Measurements from ENCODE around the gene SKOR2.

The SKOR2 gene

DNA sequence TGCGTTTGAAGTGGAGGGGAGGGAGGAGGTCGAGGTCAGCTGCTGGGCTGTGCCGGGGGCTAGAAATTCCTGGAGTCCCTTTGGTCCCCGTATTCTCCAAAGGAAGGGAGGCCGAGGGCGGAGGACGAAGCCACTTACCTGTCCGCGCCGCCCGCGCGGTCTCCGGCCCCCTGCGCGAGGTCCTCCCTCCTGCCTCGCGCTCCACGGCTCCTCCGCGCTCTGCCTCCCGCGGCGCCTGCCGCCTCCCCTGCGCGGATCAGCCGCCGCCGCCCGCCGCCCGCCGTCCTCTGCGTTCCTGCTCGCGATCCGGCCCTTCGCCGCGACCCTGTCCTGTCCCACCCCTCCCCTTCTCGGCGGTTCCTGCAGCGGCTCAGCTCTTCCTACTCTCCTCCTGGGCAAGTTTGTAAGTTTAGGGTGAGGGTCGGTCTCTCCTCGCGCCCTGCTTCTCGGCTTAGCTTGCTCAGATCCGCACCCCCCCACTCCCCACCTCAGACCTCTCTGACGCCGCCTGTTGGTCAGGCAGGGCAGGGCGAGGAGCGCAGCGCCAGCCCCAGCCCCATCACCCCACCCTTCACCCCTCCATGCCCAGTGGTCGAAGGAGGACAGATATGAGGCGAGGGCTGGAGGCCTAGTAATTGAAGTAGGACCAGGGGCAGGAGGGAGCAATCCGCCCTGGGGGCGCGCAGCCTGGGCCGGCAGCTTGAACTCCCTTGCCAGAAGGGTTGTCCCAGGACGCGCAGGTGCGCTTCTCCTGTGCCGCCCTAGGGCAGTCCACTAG is 9.7 kb upstream of the SKOR2 start:
- no peak for DNase-seq (ENCODE audit: low read depth in 4 of 4, low spot score in 1 of 4)

DNA sequence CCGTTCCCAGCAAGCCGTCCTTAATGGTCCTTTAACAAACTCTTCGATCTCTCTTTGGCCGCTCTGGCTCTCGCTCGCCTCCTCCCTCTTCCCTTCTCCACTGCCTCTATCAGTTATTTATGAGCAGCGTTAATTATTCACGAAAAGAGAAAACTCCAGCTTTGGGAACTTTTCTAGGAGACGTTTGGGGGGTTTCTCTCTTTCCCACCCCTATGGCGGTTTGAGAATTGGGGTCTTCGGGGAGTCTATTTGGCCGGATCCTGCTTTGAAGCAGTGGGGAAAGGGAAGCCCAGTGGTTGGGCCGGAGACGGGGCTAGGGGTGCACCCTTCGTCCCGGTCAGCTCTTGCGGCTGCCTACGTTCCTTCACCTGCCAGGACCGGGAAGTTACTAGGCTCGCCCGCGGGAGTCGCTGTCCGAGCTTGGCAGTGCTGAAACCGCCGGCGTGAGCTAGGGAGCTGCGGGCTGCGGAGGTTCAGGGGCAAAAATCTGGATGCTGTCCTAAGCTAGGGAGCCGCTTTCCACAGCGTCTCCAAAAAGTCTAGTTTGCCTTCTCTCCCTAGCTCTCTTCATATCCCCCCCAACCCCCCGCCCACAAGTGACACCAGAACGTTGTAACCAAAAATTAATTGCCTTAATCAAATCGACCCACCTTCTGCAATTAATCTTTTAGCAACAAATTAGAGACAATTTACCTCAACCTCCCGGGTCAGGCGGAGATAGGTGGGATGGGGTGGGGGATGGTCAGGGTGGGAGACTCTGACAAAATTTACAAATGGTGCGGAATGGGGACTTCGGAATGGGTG is 8.9 kb upstream of the SKOR2 start:
- DNase-seq (ENCODE audit: low read depth in 4 of 4, low spot score in 1 of 4) = no peak

DNA sequence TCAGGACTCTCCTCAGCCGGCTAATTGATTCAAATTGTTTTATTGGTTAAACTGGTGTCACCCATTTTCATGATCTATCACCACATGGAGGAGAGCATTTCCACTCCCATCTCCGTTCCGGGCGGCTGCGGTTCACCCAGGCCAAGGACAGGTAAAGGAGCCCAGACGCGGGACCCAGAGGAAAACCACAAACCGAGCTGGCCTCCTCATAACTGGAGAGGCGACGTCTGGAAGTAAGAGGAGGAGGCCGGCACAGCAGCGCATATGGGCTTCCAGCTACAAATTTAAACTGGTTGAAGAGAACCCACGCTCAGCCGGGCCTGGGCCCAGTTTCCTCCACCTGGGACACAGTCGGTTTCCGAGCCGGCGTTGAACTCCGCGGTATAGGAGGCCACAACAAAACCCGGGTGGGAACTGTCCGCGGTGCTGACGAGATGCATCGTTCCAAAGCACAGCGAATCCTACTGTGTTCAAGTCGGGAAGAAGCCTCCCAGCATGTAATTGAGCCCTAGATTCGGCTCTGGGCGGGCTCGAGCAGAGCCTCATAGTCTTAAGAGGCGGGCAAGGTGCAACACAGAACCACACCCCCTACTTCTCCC is 3.0 kb upstream of the SKOR2 start:
- DNase-seq (ENCODE audit: low read depth in 4 of 4, low spot score in 1 of 4) = no peak

DNA sequence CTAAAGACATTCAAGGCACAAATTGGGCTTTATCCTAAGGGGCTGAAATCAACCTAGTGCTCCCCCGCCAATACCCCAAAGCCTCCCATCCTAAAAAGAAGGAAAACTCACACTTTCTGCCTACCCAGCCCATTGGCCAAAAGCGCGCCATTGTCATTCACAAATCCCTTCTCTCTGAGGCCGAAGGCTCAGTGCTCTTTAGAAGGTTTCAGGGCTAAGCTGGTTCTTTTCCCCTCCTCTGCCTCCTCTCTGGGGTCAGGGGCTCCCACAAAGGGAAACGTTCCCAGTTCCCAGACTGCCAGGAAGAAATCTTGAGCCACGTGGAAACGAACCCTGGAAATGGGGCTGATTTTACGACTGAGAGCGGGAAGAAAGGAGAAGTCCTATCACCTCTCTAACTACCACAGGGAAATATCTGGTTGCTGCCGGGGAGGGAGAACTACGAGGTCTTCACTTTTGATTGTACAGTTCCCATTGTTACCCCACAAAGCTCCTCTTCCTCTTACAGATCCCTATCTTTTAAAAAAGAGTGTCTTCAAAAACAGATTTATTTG is 1.7 kb upstream of the SKOR2 start:
- no peak for DNase-seq (ENCODE audit: low read depth in 4 of 4, low spot score in 1 of 4)

DNA sequence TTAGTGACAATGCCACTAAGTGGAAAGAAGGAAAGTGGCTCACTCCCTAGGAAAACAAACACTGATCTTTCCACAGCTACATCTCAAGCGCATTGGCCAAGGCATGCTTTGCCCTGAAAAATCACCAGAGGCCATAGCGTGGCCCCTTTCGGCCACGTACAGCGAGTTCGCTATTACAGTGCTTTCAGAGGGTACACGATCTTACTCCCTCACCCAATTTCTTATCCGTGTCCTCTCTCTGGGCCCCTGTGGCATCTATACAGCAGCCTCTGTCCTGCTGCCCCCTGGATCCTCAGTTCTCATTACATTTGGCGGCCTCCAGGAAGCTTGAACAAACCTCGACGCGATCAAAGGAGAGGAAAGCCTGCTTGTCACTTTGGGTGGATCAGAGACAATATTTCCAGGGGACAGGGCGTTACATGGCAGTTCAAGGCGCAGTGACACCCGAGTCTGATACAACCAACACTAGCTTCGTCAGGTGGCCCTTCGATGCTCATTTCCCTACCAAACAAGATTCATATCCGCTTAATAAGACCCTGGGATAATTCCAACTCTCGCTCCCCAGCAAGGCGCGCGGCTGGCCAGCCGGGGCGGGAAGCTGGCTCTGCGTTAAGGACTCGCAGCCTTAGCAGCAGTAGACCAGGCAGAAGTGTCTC is 941 bp downstream of the SKOR2 start:
- no peak for DNase-seq (ENCODE audit: low read depth in 4 of 4, low spot score in 1 of 4)

DNA sequence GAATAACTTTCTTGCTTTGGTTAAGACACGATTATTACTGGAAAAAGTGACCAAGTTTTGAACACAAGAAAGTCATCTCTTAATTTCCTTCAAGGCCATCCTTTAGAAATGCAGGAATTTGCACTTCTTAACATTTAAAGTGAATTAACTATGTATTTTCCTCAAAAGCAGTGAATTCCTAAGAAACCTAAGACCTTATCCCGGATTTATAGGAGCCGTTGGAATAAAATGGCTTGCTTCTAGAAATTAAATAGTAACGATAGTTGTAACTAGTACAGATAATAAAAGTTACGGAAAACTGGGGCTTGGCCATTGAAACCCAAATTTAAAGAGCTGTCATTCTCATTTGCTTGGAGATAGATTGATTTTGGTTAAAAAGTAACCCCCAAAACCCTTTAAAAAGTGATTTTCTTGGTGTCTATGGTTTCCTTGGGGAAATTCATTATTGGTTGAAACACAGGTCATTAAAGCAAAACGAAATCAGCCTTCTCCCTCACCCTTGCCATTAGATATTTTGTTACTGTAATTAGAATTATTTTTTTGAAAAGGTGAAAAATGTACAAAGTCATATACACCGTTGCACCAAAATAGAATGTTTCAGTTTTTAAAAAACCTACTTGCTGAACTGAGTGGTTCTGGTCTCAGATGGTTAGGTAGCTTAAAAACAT is 2.0 kb downstream of the SKOR2 start:
- DNase-seq (ENCODE audit: low read depth in 4 of 4, low spot score in 1 of 4) = no peak

DNA sequence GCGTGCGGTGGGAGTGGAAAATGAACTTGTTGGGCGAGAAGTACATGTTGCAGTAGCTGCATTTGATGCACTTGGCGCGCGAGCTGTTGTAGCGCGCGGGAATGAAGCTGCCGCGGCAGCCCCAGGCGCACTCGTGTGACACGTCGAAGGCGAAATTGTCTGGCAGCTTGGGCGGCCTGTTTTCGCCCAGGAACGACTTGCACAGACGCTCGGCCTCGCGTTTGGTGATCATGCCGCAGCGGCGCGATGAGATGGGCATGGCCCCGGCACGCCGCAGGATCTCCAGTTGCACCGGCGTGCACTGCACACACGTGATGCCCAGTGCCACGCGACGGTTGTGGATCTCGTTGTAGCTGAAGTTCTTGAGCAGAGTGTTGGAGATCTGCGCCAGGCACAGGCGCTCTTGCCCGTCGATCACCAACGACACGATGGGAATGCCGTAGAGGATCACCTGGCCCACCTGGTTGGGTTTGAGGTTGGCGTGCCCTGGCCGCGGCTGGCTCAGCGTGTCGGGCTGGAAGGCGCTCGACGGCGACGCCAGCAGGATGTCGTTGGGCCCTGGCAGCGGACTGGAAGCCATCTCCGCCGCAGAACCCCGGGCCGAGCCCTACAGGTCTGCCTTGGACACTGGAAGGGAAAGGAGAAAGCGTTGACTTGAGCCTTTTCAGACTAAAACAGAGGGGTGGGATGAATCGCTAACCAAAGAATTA is 2.7 kb downstream of the SKOR2 start:
- DNase-seq (ENCODE audit: low read depth in 4 of 4, low spot score in 1 of 4) = no peak

DNA sequence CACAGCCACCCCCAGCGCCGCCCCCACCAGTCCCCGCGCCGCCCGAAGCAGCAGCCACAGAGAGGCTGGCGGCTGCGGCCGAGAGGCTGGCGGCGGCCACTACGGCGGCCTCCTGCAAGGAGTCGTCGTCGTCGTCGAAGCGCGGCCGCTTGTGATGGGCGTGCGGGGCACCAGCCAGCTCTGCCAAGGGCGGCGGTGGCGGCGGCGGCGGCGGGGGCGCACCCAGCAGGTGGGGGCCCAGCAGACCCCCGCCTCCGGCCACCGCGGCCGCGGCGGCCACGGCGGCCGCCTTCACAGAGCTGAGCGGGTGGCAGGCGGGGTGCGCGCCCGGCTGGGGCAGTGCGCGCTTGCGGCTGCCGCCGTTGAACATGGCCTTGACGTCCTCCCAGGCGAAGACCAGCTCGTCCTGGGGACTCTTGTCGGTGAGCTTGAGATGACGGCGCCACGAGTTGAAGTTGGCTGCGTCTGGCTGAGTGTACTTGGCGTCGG is 3.3 kb downstream of the SKOR2 start:
- no peak for DNase-seq (ENCODE audit: low read depth in 4 of 4, low spot score in 1 of 4)

DNA sequence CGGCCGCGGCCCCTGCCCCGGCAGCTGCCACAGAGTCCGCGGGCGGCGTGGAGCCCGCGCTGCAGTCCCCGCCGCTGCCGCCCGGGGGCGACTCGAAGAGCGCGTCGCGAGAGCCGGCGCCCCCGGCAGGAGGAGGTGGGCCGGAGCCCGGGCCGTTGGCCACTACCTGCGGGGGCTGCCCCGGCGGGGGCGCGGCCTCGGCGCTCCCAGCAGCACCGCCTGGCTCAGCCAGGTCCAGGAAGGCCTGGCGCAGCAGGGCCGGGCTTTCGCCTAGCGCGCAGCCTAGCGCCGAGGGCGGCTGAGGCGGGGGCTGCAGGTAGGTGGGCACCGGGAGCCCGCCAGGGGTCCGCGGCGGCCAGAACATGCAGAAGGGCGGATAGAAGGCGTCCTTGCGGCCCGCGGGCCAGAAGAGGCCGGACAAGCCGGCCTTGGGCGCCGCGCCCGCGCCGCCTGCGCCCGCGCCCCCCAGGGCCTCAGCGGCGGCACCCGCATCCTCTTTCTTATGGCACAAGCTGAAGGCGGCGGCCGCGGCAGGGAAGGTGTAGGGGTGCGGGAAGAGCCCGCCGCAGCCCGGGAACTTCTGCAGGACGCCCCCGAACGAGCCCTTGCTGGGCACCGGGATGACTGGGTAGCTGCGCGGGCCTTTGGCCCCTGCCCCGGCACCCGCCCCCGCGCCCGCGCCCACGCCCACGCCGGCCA is 3.9 kb downstream of the SKOR2 start:
- no peak for DNase-seq (ENCODE audit: low read depth in 4 of 4, low spot score in 1 of 4)

DNA sequence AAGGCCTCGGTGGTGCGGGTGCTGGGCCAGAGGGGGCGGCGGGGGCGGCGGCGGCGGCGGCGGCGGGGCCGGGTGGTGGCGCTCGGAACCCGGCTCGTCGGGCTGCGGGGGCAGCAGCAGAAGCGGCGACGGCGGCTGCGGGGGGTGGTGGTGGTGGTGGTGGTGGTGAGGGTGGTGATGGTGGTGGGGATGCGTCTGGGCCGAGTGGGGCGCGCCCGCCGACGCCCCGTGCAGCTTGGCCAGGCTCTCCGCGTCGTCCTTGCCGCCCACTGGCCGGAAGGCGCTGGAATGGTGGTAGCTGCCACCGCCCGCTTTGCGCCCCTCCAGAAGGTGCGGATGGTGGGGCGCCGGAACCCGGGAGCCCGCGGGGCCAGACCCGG is 4.4 kb downstream of the SKOR2 start:
- no peak for DNase-seq (ENCODE audit: low read depth in 4 of 4, low spot score in 1 of 4)

DNA sequence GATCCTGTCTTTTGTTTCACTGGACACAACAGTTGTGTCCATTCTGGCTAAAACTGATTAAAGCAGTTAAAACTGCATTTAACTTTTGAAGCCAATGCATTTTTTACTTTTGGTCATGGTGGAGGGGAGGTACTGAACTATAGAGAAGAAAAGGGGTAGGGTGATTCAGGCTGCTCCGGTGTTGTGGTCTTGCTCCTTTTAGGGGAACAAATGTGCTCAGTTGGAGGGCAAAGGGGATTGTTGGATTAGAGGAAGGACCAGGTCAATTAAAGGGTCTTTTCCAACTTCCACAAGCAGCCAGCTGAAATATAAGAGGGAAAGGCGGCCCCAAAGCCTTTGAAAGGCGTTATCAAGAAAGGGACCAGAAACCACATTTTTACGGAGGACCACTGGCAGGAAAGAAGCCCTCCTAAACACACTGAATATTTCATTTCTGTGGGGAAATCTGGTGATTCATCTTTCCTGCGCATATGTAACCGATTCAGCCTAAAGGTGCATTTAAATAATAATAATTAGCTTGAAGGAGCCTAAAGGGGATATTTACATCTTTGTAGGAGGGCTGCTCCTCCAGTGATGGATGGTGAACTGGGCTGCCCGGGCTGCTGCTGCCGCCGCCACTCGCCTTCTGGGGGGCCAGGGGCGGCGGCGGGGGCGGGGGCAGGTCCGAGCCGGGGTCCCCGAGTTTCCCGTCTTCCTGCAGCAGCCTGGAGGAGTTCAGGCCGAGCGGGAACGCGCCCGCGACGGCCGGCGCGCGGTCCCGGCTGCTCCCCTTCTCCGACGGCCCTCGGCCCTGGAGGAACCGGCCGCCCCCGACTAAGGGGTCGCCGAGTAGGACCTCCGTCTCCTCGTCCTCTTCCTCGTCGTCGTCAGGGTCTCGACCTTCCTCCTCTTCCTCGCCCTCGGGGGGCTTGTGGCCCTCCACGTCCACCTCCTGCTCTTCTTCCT is 5.2 kb downstream of the SKOR2 start:
- no peak for DNase-seq (ENCODE audit: low read depth in 4 of 4, low spot score in 1 of 4)

DNA sequence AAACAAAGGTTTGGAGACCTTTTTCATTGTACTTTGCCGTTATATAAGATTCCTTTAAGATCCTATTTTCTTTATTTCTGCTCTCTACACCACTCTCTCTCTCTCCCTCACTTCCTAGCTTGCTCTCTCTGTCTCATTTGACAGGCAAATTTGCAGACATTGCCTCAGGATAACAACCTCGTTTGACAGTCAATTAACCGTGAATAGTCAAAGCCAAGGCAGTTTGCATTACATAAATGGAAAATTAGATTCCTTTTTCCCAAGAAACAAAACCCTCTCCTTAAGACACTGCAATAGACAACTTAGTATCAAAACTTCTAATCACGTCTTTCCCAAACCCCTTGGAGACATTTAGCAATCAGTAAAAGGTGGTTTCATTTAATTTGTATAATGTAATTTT is 7.4 kb downstream of the SKOR2 start:
- no peak for DNase-seq (ENCODE audit: low read depth in 4 of 4, low spot score in 1 of 4)

DNA sequence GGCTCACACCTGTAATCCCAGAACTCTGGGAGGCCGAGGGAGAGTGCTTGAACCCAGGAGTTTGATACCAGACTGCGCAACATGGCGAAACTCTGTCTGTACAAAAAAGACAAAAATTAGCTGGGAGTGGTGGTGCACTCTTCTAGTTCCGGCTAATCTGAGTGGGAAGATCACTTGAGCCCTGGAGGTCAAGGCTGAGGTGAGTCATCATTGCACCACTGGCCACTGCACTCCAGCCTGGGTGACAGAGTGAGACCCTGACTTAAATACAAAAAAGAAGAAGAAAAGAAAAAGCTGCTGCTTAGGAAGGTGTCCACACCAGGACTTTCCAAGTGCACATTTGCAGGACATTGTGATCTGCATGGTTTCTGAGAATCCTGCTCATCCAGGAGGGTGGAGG is 16.4 kb downstream of the SKOR2 start:
- no peak for DNase-seq (ENCODE audit: low read depth in 4 of 4, low spot score in 1 of 4)

DNA sequence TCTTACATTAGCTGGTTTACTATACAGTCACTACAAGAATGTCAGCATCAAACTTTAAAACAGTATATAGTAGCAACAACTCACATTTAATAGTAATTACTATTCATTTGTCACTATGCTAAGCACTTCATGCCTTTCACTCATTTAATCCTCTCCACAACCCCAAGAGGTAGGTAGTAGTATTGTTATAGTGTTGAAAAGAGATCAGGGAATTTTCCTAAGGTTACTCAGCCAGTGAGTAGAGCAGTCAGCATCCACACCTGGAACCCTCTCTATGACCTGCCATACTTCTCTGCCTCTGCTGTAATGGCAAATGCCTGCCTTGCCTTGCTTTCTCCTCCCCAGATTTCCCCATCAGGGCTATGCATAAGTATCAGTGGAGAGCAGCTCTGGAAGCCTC is 24.8 kb downstream of the SKOR2 start:
- no peak for DNase-seq (ENCODE audit: low read depth in 4 of 4, low spot score in 1 of 4)

DNA sequence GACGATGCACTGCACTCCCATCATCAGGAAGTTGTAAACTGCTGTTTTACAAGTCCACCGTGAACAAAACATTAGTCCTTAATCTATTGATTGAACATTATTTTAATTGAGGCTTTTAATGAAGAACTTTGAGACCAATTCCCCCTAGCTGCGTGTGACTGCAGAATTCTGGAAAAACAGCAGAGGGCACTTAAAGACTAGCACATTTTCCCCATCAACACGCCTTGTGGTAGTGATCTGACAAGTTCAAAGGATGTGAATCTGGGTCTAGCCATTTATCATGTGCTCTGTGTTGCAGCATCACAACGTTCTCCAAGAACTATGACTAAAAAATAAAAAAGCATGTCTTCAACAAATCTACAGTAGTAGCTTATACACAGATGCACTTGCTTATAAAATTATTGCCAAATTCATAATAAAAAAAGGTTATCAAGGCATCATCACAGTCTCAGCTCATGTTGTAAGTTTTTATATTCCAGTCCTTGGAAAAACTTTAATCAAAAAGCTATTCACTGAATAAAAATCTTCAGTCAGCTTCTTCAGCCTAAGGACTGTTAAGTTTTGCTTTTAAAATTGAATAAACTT is 35.8 kb downstream of the SKOR2 start:
- no peak for DNase-seq (ENCODE audit: low read depth in 4 of 4, low spot score in 1 of 4)

DNA sequence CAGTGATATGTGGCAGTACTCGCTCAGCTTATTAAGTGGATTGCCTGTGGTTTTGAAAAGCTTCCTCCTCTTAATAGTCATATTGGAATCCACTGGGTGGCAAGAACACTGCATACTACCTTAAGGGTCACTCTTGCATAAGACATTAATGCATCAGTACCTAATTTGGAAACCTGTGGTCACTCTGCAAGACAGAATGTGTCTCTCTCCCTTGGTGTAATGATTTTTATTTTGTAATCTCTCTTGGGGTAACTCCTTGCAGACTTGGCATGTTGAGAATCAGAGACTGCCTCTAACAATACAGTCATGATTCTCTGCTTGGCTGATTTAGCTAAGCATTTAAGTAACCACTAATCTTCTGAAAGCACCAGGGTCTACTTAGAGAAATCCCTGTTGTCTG is 42.3 kb downstream of the SKOR2 start:
- DNase-seq (ENCODE audit: low read depth in 4 of 4, low spot score in 1 of 4) = no peak

DNA sequence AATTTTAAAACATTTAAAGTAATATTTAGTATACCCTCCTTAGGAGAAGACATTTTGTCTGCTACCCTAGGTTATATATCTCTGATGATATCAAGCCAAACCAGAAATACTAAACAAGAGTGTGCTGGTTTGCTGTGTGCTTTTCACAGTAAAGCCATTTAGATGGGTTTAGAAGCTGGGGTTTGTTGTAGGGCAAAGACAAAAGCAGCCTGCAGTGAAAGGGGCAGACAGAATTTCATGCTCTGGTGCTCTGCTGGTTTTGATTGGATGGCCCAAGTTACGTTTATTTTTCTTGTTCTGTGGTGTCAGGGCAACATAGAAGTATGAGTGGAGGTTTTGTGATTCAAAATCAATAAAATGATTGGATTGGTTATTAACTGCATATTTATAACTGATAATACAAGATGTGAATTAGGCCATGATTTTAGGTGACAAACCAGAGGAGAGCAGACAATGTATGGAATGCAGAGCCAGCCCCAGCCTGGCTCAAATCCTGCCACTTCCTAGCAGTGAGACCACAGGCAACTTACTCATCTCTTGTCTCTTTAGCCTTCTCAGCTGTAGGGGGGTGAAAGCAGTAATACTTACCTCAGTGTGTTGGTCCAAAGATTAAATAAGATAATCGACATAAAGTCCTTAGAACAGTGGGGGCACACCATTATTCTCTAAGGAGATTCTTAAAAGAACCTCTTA is 44.4 kb downstream of the SKOR2 start:
- DNase-seq (ENCODE audit: low read depth in 4 of 4, low spot score in 1 of 4) = no peak
